Sigmoid colon (tissue), 4 donors: ENCODE measurements around the gene LONRF2.

Experiments used
- EP300 ChIP-seq, 4 donors: sonication (generic); formaldehyde crosslinking; IDR thresholded peaks; one replicate each; pipeline ENCODE4 v1.6.1; 2017; ENCODE audit warnings: antibody characterized with exemption in 4 of 4
- TF ChIP-seq, protein P1 (sequence below), 4 experiments: fragments of 450-650 bp in 3 of 4; fragments of 200-600 bp in 1 of 4; IDR thresholded peaks; one replicate each; pipeline ENCODE4 v1.5.1; 2016 to 2019; ENCODE audit warnings: antibody characterized with exemption in 4 of 4, mild to moderate bottlenecking in 3 of 4, moderate library complexity in 2 of 4

DNA sequence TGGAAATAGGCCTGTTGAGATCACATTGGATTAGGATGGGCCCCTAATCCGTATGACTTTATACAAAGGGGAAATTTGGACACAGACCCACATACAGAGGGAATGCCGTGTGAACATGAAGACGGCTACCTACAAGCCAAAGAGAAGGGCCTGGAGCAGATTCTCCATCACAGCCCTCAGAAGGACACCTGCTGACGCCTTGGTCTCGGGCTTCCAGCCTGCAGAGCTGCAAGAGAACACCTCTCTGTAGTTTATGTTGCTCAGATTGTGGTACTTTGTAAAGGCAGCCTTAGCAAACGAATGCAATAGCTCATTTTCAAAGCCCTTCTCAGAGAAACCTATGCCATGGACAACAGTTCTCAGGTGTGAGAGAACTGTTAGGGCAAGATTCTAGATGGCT, 86.1 kb downstream of the LONRF2 start:
- TF ChIP-seq, protein P1, sequence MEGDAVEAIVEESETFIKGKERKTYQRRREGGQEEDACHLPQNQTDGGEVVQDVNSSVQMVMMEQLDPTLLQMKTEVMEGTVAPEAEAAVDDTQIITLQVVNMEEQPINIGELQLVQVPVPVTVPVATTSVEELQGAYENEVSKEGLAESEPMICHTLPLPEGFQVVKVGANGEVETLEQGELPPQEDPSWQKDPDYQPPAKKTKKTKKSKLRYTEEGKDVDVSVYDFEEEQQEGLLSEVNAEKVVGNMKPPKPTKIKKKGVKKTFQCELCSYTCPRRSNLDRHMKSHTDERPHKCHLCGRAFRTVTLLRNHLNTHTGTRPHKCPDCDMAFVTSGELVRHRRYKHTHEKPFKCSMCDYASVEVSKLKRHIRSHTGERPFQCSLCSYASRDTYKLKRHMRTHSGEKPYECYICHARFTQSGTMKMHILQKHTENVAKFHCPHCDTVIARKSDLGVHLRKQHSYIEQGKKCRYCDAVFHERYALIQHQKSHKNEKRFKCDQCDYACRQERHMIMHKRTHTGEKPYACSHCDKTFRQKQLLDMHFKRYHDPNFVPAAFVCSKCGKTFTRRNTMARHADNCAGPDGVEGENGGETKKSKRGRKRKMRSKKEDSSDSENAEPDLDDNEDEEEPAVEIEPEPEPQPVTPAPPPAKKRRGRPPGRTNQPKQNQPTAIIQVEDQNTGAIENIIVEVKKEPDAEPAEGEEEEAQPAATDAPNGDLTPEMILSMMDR (IDR thresholded peaks at IDR 0.05), result no peak
- TF ChIP-seq EP300 (IDR thresholded peaks at IDR 0.05), result no peak
